SK-N-SH (cell line): Measurements from ENCODE around the gene DNAH5. TPM values are rescaled to one million over a fixed set of nuclear protein-coding genes. Genes with fewer than 3 reads are reported as not detected.

Experiments used
- CTCF ChIA-PET: fragments of 300-600, 350-600 bp; formaldehyde crosslinking; extraction: SDS; loops from one replicate; lab custom pipeline; 2021; lab: Yijun Ruan, JAX
- POLR2A ChIA-PET: fragments of 350-600 bp; sonication (Branson Sonifier 250); formaldehyde crosslinking; extraction: SDS; loops from one replicate; lab custom pipeline; 2020; ENCODE audit warnings: antibody characterized with exemption, inconsistent platforms; lab: Yijun Ruan, JAX
- DNase-seq: peaks from one replicate; pipeline ENCODE4 v3.0.0; 2012
- H2AFZ ChIP-seq: fragments of 200-600 bp; sonication (generic); 2 replicates; pipeline ENCODE4 v1.8.1; 2016; ENCODE audit warnings: antibody characterized with exemption, mild to moderate bottlenecking, low read depth
- H3F3A ChIP-seq: fragments of 200-600 bp; sonication (generic); replicated peaks from 2 replicates; pipeline ENCODE3; 2016; ENCODE audit warnings: antibody characterized with exemption, mild to moderate bottlenecking; ENCODE audit not compliant: insufficient read depth
- H3K27ac ChIP-seq, 2 experiments: fragments of 200-500 bp in 1 of 2; fragments of 200-600 bp in 1 of 2; sonication (Bioruptor generic) in 1 of 2; sonication (generic), shearing (Covaris generic) in 1 of 2; 2 replicates each; pipeline versions ENCODE4 v1.5.1 to v1.6.1; 2014 to 2016; ENCODE audit warnings: low read depth in 2 of 2, inconsistent platforms in 1 of 2, low read length in 1 of 2, mild to moderate bottlenecking in 1 of 2, mixed read lengths in 1 of 2
- H3K27me3 ChIP-seq: fragments of 200-600 bp; sonication (generic), shearing (Covaris generic); 2 replicates; pipeline ENCODE4 v1.6.1; 2016; ENCODE audit warnings: mixed run types; ENCODE audit not compliant: insufficient read depth
- H3K36me3 ChIP-seq, 2 experiments: fragments of 200-500 bp in 1 of 2; fragments of 200-600 bp in 1 of 2; sonication (Bioruptor generic) in 1 of 2; sonication (generic) in 1 of 2; replicated peaks in 1 of 2; 2 replicates each; pipeline versions ENCODE3 to v1.5.1; 2014 to 2016; ENCODE audit warnings: low read length in 1 of 2, mild to moderate bottlenecking in 1 of 2; ENCODE audit not compliant: insufficient read depth in 2 of 2, control insufficient read depth in 1 of 2
- H3K4me1 ChIP-seq, 2 experiments: fragments of 200-500 bp in 1 of 2; fragments of 200-600 bp in 1 of 2; sonication (Bioruptor generic) in 1 of 2; sonication (generic), shearing (Covaris generic) in 1 of 2; 2 replicates each; pipeline versions ENCODE4 v1.5.1 to v1.6.1; 2014 to 2016; ENCODE audit warnings: low read depth in 1 of 2, low read length in 1 of 2, mixed run types in 1 of 2; ENCODE audit not compliant: insufficient read depth in 2 of 2, control insufficient read depth in 1 of 2
- H3K4me2 ChIP-seq: fragments of 200-600 bp; sonication (generic), shearing (Covaris generic); 2 replicates; pipeline ENCODE4 v1.6.1; 2017; ENCODE audit warnings: mixed run types
- H3K4me3 ChIP-seq, 2 experiments: fragments of 200-500 bp in 1 of 2; fragments of 200-600 bp in 1 of 2; sonication (Bioruptor generic) in 1 of 2; sonication (generic), shearing (Covaris generic) in 1 of 2; 2 replicates each; pipeline versions ENCODE4 v1.5.1 to v1.8.1; 2014 to 2016; ENCODE audit warnings: low read depth in 2 of 2, inconsistent platforms in 1 of 2, low read length in 1 of 2, mild to moderate bottlenecking in 1 of 2, mixed read lengths in 1 of 2, moderate library complexity in 1 of 2
- H3K79me2 ChIP-seq: fragments of 200-600 bp; sonication (generic); 2 replicates; pipeline ENCODE4 v1.8.1; 2017; ENCODE audit warnings: mild to moderate bottlenecking; ENCODE audit not compliant: insufficient read depth
- H3K9ac ChIP-seq: fragments of 200-600 bp; sonication (generic); 2 replicates; pipeline ENCODE4 v1.6.1; 2017; ENCODE audit warnings: mixed run types
- H3K9me2 ChIP-seq: fragments of 200-600 bp; sonication (generic); 2 replicates; pipeline ENCODE4 v1.6.1; 2017; ENCODE audit warnings: mixed run types
- H3K9me3 ChIP-seq: fragments of 200-600 bp; sonication (generic); 2 replicates; pipeline ENCODE4 v1.6.1; 2017; ENCODE audit warnings: mixed run types, mild to moderate bottlenecking, moderate library complexity
- H4K20me1 ChIP-seq: fragments of 200-600 bp; sonication (generic); 2 replicates; pipeline ENCODE4 v1.6.1; 2017; ENCODE audit warnings: mild to moderate bottlenecking, mixed run types; ENCODE audit not compliant: insufficient read depth
- EP300 ChIP-seq, 2 experiments: IDR thresholded peaks; 2 replicates each; pipeline versions ENCODE4 v1.4.0 to v1.6.1; 2012; ENCODE audit warnings: borderline replicate concordance in 1 of 2, low read depth in 1 of 2, low read length in 1 of 2
- EZH2phosphoT487 ChIP-seq: fragments of 200-600 bp; sonication (generic); IDR thresholded peaks from 2 replicates; pipeline ENCODE4 v1.6.1; 2017; ENCODE audit warnings: low read depth, mixed run types, mild to moderate bottlenecking, antibody characterized with exemption, moderate library complexity, borderline replicate concordance
- FOXJ3 ChIP-seq: sonication (generic); formaldehyde crosslinking; IDR thresholded peaks from 2 replicates; pipeline ENCODE4 v1.5.1; 2020; ENCODE audit warnings: mild to moderate bottlenecking, missing genetic modification reagents
- FOXM1 ChIP-seq: IDR thresholded peaks from 2 replicates; pipeline ENCODE4 v1.4.0; 2012; ENCODE audit warnings: low read depth, mild to moderate bottlenecking
- GABPA ChIP-seq: IDR thresholded peaks from 2 replicates; pipeline ENCODE4 v1.4.0; 2012; ENCODE audit warnings: low read depth, mild to moderate bottlenecking
- GATA2 ChIP-seq: sonication (generic); formaldehyde crosslinking; IDR thresholded peaks from 2 replicates; pipeline ENCODE4 v1.5.0; 2020; ENCODE audit warnings: mild to moderate bottlenecking, missing genetic modification reagents
- MEF2A ChIP-seq: IDR thresholded peaks from 2 replicates; pipeline ENCODE4 v1.4.0; 2012; ENCODE audit warnings: low read depth, borderline replicate concordance
- NFIC ChIP-seq: IDR thresholded peaks from 2 replicates; pipeline ENCODE4 v1.4.0; 2012; ENCODE audit warnings: borderline replicate concordance
- NRF1 ChIP-seq: IDR thresholded peaks from 2 replicates; pipeline ENCODE4 v1.6.1; 2012; ENCODE audit warnings: low read depth, mild to moderate bottlenecking, low read length
- POLR2AphosphoS5 ChIP-seq: IDR thresholded peaks from 2 replicates; pipeline ENCODE4 v1.6.1; 2012; ENCODE audit warnings: low read depth, low read length
- RAD21 ChIP-seq: IDR thresholded peaks from 2 replicates; pipeline ENCODE4 v1.6.1; 2012; ENCODE audit warnings: mild to moderate bottlenecking, low read length
- RCOR1 ChIP-seq: fragments of 150-350 bp; IDR thresholded peaks from 2 replicates; pipeline ENCODE4 v1.6.1; 2017; ENCODE audit warnings: antibody characterized with exemption, low read length
- RFX5 ChIP-seq: IDR thresholded peaks from 2 replicates; pipeline ENCODE4 v1.6.1; 2012; ENCODE audit warnings: mild to moderate bottlenecking, improper control_type of control experiment, low read length
- RXRA ChIP-seq: IDR thresholded peaks from 2 replicates; pipeline ENCODE4 v1.4.0; 2012; ENCODE audit warnings: low read depth, mild to moderate bottlenecking, borderline replicate concordance
- SMC3 ChIP-seq: IDR thresholded peaks from 2 replicates; pipeline ENCODE4 v1.6.1; 2012; ENCODE audit warnings: low read depth, low read length, improper control_type of control experiment
- WGBS: methylation state at CpG from one replicate; pipeline ENCODE4 v1.1.6; 2017; ENCODE audit warnings: low lambda C conversion rate; 5-methylcytosine and 5-hydroxymethylcytosine counted together
- polyA plus RNA-seq, 3 experiments: library from polyadenylated mRNA; depleted of rRNA; stranded (reverse); fragments of >200 nt; gene quantifications; 2 replicates each; pipeline ENCODE4 v1.2.3, GENCODE V29; 2012
- TF ChIP-seq, protein P1 (sequence below): fragments of 200-600 bp; sonication (generic); IDR thresholded peaks from 2 replicates; pipeline ENCODE4 v1.6.1; 2017; ENCODE audit warnings: antibody characterized with exemption, mild to moderate bottlenecking, moderate library complexity
- TF ChIP-seq, protein P2 (sequence below): IDR thresholded peaks from 2 replicates; pipeline ENCODE4 v1.4.0; 2012; ENCODE audit warnings: low read depth
- TF ChIP-seq, protein P3 (sequence below): IDR thresholded peaks from 2 replicates; pipeline ENCODE4 v1.6.1; 2012; ENCODE audit warnings: mild to moderate bottlenecking, low read depth, low read length, moderate library complexity
- TF ChIP-seq, protein P4 (sequence below): IDR thresholded peaks from 2 replicates; pipeline ENCODE4 v1.4.0; 2012; ENCODE audit warnings: low read depth, borderline replicate concordance

The DNAH5 gene
- polyA plus RNA-seq, 1 of the 3 experiments (the other 2 are of a cell fraction) = 0.74 TPM

DNA sequence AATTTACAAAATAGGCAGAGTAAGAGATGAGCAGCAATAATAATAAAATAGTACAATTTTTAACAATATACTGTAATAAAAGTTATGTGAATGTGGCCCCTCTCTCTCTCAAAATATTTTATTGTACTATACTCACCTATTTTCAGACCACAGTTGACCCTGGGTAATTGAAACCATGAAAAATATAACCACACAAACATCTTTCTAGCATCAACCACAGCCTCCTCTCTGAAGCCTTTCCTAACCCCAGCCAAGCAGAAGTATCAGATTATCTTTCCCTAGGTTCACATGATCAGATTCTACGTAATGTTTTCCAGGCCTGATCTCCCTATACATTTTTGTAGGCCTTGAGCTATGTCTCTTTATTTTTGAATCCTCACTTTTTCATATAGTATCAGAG, 35.2 kb downstream of the DNAH5 start:
- H3K4me3 ChIP-seq = no peak overlapping the region
- no peaks in the 10 kb centered on the region for H4K20me1 ChIP-seq
- no peak overlapping the region for H2AFZ ChIP-seq
- no peaks in the 10 kb centered on the region for H3K79me2 ChIP-seq
- POLR2A ChIA-PET = no interaction called here
- H3K4me1 ChIP-seq = no peaks in the 10 kb centered on the region
- CTCF ChIA-PET = no interaction called here
- H3K9me2 ChIP-seq = peaks cover 4% of the 10 kb centered on the region; the same call in 1 of the 2 replicates
- TF ChIP-seq SMC3 (no peak), RFX5 (no peak), EP300 (IDR thresholded peaks at IDR 0.05; ENCODE audit: borderline replicate concordance in 1 of 2, low read depth in 1 of 2, low read length in 1 of 2) (no peak), RAD21 (no peak), EZH2phosphoT487 (no peak), GATA2 (CRISPR knock-in tag) (no peak), RXRA (no peak)
- TF ChIP-seq, protein P1, sequence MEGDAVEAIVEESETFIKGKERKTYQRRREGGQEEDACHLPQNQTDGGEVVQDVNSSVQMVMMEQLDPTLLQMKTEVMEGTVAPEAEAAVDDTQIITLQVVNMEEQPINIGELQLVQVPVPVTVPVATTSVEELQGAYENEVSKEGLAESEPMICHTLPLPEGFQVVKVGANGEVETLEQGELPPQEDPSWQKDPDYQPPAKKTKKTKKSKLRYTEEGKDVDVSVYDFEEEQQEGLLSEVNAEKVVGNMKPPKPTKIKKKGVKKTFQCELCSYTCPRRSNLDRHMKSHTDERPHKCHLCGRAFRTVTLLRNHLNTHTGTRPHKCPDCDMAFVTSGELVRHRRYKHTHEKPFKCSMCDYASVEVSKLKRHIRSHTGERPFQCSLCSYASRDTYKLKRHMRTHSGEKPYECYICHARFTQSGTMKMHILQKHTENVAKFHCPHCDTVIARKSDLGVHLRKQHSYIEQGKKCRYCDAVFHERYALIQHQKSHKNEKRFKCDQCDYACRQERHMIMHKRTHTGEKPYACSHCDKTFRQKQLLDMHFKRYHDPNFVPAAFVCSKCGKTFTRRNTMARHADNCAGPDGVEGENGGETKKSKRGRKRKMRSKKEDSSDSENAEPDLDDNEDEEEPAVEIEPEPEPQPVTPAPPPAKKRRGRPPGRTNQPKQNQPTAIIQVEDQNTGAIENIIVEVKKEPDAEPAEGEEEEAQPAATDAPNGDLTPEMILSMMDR = no peak
- H3K9me3 ChIP-seq = no peaks in the 10 kb centered on the region
- no peak overlapping the region for H3K4me2 ChIP-seq
- whole genome bisulfite sequencing = 33% methylated on average over 1 of the region's 1 CpG
- no peaks in the 10 kb centered on the region; the same call in 1 of the 2 replicates for H3K27me3 ChIP-seq
- no peak for DNase-seq
- no peaks in the 10 kb centered on the region for H3F3A ChIP-seq
- H3K27ac ChIP-seq = no peak overlapping the region
- no peak overlapping the region for H3K9ac ChIP-seq
- H3K36me3 ChIP-seq = no peaks in the 10 kb centered on the region

DNA sequence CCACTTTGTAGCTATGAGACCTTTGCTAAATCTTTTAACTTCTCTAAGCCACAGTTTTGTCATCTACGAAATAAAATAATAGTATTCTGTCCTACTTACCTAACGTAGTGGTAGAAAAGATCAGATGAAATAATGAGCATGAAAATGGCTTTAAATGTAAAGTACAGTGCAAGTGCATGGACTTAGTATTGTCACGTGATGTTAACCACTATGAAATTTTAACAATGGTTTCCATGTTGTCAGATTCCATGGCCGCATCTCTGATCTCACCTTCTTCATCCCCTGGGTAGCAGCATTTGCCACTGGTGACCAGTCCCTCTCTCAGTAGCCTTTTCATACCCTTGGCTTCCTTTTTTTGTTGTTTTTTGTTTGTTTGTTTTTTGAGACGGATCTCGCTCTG, 45.9 kb downstream of the DNAH5 start:
- WGBS = 15% methylated on average over 6 of the region's 6 CpGs
- CTCF ChIA-PET = no interaction called here
- POLR2A ChIA-PET = no interaction called here
- Histone ChIP-seq H3K27me3 (no peaks in the 10 kb centered on the region; the same call in 1 of the 2 replicates), H3F3A (no peaks in the 10 kb centered on the region), H4K20me1 (no peaks in the 10 kb centered on the region), H3K79me2 (no peaks in the 10 kb centered on the region), H3K4me3 (no peak overlapping the region), H2AFZ (no peak overlapping the region), H3K9me2 (no peaks in the 10 kb centered on the region), H3K4me1 (no peaks in the 10 kb centered on the region), H3K9me3 (no peaks in the 10 kb centered on the region), H3K36me3 (no peaks in the 10 kb centered on the region), H3K4me2 (no peak overlapping the region), H3K27ac (no peak overlapping the region), H3K9ac (no peak overlapping the region)
- no peak for DNase-seq
- TF ChIP-seq RFX5 (no peak), FOXJ3 (CRISPR knock-in tag) (no peak), RCOR1 (no peak), POLR2AphosphoS5 (no peak), EZH2phosphoT487 (no peak), GABPA (no peak), RXRA (no peak), MEF2A (no peak), NRF1 (no peak), EP300 (IDR thresholded peaks at IDR 0.05; ENCODE audit: borderline replicate concordance in 1 of 2, low read depth in 1 of 2, low read length in 1 of 2) (no peak), NFIC (no peak), FOXM1 (no peak)
- TF ChIP-seq, protein P2, sequence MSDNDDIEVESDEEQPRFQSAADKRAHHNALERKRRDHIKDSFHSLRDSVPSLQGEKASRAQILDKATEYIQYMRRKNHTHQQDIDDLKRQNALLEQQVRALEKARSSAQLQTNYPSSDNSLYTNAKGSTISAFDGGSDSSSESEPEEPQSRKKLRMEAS = no peak
- TF ChIP-seq, protein P3, sequence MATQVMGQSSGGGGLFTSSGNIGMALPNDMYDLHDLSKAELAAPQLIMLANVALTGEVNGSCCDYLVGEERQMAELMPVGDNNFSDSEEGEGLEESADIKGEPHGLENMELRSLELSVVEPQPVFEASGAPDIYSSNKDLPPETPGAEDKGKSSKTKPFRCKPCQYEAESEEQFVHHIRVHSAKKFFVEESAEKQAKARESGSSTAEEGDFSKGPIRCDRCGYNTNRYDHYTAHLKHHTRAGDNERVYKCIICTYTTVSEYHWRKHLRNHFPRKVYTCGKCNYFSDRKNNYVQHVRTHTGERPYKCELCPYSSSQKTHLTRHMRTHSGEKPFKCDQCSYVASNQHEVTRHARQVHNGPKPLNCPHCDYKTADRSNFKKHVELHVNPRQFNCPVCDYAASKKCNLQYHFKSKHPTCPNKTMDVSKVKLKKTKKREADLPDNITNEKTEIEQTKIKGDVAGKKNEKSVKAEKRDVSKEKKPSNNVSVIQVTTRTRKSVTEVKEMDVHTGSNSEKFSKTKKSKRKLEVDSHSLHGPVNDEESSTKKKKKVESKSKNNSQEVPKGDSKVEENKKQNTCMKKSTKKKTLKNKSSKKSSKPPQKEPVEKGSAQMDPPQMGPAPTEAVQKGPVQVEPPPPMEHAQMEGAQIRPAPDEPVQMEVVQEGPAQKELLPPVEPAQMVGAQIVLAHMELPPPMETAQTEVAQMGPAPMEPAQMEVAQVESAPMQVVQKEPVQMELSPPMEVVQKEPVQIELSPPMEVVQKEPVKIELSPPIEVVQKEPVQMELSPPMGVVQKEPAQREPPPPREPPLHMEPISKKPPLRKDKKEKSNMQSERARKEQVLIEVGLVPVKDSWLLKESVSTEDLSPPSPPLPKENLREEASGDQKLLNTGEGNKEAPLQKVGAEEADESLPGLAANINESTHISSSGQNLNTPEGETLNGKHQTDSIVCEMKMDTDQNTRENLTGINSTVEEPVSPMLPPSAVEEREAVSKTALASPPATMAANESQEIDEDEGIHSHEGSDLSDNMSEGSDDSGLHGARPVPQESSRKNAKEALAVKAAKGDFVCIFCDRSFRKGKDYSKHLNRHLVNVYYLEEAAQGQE = no peak
- TF ChIP-seq, protein P4, sequence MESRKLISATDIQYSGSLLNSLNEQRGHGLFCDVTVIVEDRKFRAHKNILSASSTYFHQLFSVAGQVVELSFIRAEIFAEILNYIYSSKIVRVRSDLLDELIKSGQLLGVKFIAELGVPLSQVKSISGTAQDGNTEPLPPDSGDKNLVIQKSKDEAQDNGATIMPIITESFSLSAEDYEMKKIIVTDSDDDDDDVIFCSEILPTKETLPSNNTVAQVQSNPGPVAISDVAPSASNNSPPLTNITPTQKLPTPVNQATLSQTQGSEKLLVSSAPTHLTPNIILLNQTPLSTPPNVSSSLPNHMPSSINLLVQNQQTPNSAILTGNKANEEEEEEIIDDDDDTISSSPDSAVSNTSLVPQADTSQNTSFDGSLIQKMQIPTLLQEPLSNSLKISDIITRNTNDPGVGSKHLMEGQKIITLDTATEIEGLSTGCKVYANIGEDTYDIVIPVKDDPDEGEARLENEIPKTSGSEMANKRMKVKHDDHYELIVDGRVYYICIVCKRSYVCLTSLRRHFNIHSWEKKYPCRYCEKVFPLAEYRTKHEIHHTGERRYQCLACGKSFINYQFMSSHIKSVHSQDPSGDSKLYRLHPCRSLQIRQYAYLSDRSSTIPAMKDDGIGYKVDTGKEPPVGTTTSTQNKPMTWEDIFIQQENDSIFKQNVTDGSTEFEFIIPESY = no peak
